ENCODE data around the gene UFSP1. TPM values are rescaled to one million over a fixed set of nuclear protein-coding genes. Genes with fewer than 3 reads are reported as not detected.

The UFSP1 gene
- total RNA-seq, 1 experiment from 2014 or later, result 3.3 TPM

DNA sequence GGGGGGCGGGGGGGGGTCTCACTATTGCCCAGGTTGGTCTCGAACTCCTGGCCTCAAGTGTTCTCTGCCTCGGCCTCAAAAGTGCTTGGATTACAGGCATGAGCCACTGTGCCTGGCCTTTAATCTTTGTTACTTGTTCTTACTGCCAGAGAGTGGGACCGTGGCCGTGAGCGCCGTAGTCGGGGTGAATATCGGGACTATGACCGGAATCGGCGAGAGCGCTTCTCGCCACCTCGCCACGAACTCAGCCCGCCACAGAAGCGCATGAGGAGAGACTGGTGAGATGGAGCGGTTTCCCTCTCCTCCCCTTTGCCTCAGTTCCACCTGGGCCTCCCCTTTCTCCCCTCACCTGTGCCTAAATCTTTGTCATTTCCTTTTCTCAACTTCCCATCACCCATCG is 8.4 kb downstream of the UFSP1 start:
- H2AFZ ChIP-seq (ENCODE audit: low read length), result no peak overlapping the region
- no peaks in the 10 kb centered on the region for H3K9me3 ChIP-seq (ENCODE audit: low read length)
- no peak overlapping the region for H3K9ac ChIP-seq (ENCODE audit: low read length)
- H3K4me2 ChIP-seq (ENCODE audit: low read depth, low read length, poor library complexity, severe bottlenecking), result no peak overlapping the region
- H3K27me3 ChIP-seq (ENCODE audit: low read length), result no peaks in the 10 kb centered on the region
- H3K9me2 ChIP-seq (replicated peaks; ENCODE audit: insufficient read depth, low read length), result no peaks in the 10 kb centered on the region
- peaks cover 21% of the 10 kb centered on the region for H3K4me1 ChIP-seq (ENCODE audit: low read length)
- no peak for DNase-seq
- peaks cover 55% of the 10 kb centered on the region for H4K20me1 ChIP-seq (ENCODE audit: insufficient read depth, low read depth, low read length)
- H3K4me3 ChIP-seq (ENCODE audit: low read length), result no peak overlapping the region
- peaks cover 53% of the 10 kb centered on the region for H3K79me2 ChIP-seq (ENCODE audit: low read length)
- H3K36me3 ChIP-seq (ENCODE audit: insufficient read depth, low read length), result peaks cover 43% of the 10 kb centered on the region
- no peak overlapping the region for H3K27ac ChIP-seq (ENCODE audit: low read length)

DNA sequence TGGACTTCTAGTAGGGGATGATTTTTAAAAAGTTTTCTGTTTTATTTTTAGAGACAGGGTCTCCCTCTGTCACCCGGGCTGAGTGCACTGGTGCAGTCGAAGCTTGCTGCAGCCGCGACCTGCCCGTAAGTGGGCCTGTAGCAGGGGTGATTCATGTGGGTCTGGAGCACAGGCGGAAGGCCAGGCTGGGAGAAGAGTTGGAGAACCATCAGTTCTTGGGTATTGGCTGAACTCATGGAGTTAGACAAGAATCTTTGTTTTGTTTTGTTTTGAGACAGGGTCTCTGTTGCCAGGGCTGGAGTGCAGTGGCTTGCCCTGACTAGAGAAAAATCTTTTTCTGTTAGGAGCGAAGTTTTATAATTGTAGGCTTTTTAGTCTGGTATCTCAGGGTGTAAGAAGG is 8.9 kb downstream of the UFSP1 start:
- H4K20me1 ChIP-seq (ENCODE audit: insufficient read depth, low read depth, low read length), result peaks cover 60% of the 10 kb centered on the region
- no peak overlapping the region for H3K9ac ChIP-seq (ENCODE audit: low read length)
- peaks cover 40% of the 10 kb centered on the region for H3K36me3 ChIP-seq (ENCODE audit: insufficient read depth, low read length)

DNA sequence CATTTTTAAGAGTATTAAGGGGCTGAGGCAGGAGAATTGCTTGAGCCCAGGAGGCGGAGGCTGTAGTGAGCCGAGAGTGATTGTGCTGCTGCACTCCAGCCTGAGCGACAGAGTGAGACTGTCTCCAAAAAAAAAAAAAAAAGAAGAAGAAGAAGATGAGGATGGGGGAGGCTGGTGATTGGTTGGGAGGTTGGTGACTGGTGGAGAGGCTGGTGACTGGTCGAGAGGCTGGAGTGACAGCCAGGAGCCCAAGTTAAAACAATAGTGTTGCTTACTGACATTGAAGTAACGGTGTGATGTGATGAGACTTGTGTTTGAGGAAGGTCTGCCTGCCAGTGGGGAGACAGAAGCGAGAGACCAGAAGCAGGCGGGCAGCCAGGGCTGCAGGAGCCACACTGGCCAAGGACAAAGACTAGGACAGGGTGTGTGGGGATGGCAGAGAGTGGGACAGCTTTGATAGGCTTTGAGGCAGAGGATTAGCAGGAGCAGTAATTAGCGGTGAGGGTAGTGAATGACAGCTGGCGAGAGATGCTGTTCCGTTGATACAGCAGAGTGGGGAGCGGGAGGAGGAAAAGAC is 9.7 kb downstream of the UFSP1 start:
- no peak for DNase-seq
- no peaks in the 10 kb centered on the region for H3K9me2 ChIP-seq (replicated peaks; ENCODE audit: insufficient read depth, low read length)
- H3K79me2 ChIP-seq (ENCODE audit: low read length), result peaks cover 65% of the 10 kb centered on the region
- no peak overlapping the region for H3K9ac ChIP-seq (ENCODE audit: low read length)
- H3K9me3 ChIP-seq (ENCODE audit: low read length), result no peaks in the 10 kb centered on the region
- H3K4me1 ChIP-seq (ENCODE audit: low read length), result peaks cover 18% of the 10 kb centered on the region
- peaks cover 65% of the 10 kb centered on the region for H4K20me1 ChIP-seq (ENCODE audit: insufficient read depth, low read depth, low read length)
- H3K36me3 ChIP-seq (ENCODE audit: insufficient read depth, low read length), result peaks cover 40% of the 10 kb centered on the region
- H3K4me3 ChIP-seq (ENCODE audit: low read length), result no peak overlapping the region
- H2AFZ ChIP-seq (ENCODE audit: low read length), result no peak overlapping the region
- H3K27ac ChIP-seq (ENCODE audit: low read length), result no peak overlapping the region
- no peaks in the 10 kb centered on the region for H3K27me3 ChIP-seq (ENCODE audit: low read length)
- H3K4me2 ChIP-seq (ENCODE audit: low read depth, low read length, poor library complexity, severe bottlenecking), result no peak overlapping the region

More for the DNA sequence above, 8.9 kb downstream of the UFSP1 start:
- no peak overlapping the region for H3K27ac ChIP-seq (ENCODE audit: low read length)
- H3K27me3 ChIP-seq (ENCODE audit: low read length), result no peaks in the 10 kb centered on the region
- H3K4me3 ChIP-seq (ENCODE audit: low read length), result no peak overlapping the region
- DNase-seq, result no peak
- H3K9me3 ChIP-seq (ENCODE audit: low read length), result no peaks in the 10 kb centered on the region
- no peaks in the 10 kb centered on the region for H3K9me2 ChIP-seq (replicated peaks; ENCODE audit: insufficient read depth, low read length)
- H3K4me2 ChIP-seq (ENCODE audit: low read depth, low read length, poor library complexity, severe bottlenecking), result no peak overlapping the region
- no peak overlapping the region for H2AFZ ChIP-seq (ENCODE audit: low read length)
- peaks cover 19% of the 10 kb centered on the region for H3K4me1 ChIP-seq (ENCODE audit: low read length)
- H3K79me2 ChIP-seq (ENCODE audit: low read length), result peaks cover 58% of the 10 kb centered on the region

DNA sequence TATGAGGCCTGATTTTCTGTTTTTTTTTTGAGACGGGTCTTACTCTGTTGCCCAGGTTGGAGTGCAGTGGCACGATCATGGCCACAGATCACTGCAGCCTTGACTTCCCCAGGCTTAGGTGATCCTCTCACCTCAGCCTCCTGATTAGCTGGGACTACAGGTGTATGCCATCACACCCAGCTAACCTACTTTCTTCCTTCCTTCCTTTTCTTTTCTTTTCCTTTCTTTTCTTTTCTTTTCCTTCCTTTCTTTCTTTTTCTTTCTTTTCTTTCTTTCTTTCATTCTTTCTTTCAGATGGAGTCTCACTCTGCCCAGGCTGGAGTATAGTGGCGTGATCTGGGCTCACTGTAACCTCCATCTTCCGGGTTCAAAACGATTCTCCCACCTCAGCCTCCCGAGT is 10.8 kb downstream of the UFSP1 start:
- Histone ChIP-seq H3K36me3 (ENCODE audit: insufficient read depth, low read length) (peaks cover 47% of the 10 kb centered on the region), H3K79me2 (ENCODE audit: low read length) (peaks cover 72% of the 10 kb centered on the region), H3K4me1 (ENCODE audit: low read length) (peaks cover 28% of the 10 kb centered on the region), H2AFZ (ENCODE audit: low read length) (no peak overlapping the region), H3K27me3 (ENCODE audit: low read length) (no peaks in the 10 kb centered on the region), H3K27ac (ENCODE audit: low read length) (no peak overlapping the region), H3K9me3 (ENCODE audit: low read length) (no peaks in the 10 kb centered on the region), H3K9ac (ENCODE audit: low read length) (no peak overlapping the region), H3K4me3 (ENCODE audit: low read length) (no peak overlapping the region), H3K4me2 (ENCODE audit: low read depth, low read length, poor library complexity, severe bottlenecking) (no peak overlapping the region), H4K20me1 (ENCODE audit: insufficient read depth, low read depth, low read length) (peaks cover 65% of the 10 kb centered on the region), H3K9me2 (replicated peaks; ENCODE audit: insufficient read depth, low read length) (no peaks in the 10 kb centered on the region)
- DNase-seq, result no peak

DNA sequence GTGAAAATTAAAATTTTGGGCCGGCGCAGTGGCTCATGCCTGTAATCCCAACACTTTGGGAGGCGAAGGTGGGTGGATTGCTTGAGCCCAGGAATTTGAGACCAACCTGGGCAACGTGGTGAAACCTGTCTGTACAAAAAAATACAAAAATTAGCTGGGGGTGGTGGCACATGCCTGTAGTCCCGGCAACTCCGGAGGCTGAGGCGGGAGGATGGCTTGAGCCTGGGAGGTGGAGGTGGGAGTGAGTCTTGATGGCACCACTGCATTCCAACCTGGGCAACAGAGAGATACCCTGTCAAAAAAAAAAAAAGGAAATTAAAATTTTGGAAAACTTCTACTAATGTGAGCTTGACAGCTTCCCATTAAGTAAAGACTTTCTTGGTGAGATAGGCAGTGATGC is 11.5 kb downstream of the UFSP1 start:
- Histone ChIP-seq H3K36me3 (ENCODE audit: insufficient read depth, low read length) (peaks cover 48% of the 10 kb centered on the region), H3K4me3 (ENCODE audit: low read length) (no peak overlapping the region), H2AFZ (ENCODE audit: low read length) (no peak overlapping the region), H3K9me2 (replicated peaks; ENCODE audit: insufficient read depth, low read length) (no peaks in the 10 kb centered on the region), H3K9ac (ENCODE audit: low read length) (no peak overlapping the region), H4K20me1 (ENCODE audit: insufficient read depth, low read depth, low read length) (peaks cover 59% of the 10 kb centered on the region), H3K79me2 (ENCODE audit: low read length) (peaks cover 72% of the 10 kb centered on the region), H3K4me1 (ENCODE audit: low read length) (peaks cover 28% of the 10 kb centered on the region), H3K9me3 (ENCODE audit: low read length) (no peaks in the 10 kb centered on the region), H3K27ac (ENCODE audit: low read length) (no peak overlapping the region), H3K4me2 (ENCODE audit: low read depth, low read length, poor library complexity, severe bottlenecking) (peak overlapping the region; percentile 76), H3K27me3 (ENCODE audit: low read length) (no peaks in the 10 kb centered on the region)
- no peak for DNase-seq

DNA sequence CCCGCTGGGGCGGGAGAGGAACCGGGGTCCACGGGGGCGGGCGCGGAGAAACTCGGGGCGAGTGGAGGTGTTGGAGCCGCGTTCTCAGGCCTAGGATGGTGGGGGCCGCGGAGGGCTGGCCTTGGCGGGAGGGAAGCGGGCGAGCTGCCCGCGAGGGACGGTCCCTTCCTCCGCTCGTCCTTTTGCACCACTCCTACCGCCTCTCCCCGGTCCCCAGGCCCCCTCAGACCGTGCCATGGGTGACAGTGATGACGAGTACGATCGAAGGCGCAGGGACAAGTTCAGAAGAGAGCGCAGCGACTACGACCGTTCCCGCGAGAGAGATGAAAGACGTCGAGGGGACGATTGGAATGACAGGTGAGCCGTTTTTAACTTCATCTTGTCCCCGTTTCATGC is 14.2 kb downstream of the UFSP1 start:
- H3K27ac ChIP-seq (ENCODE audit: low read length), result peak overlapping the region; percentile 72
- H3K4me3 ChIP-seq (ENCODE audit: low read length), result peak overlapping the region; percentile 78
- no peaks in the 10 kb centered on the region for H3K27me3 ChIP-seq (ENCODE audit: low read length)
- no peaks in the 10 kb centered on the region for H3K9me2 ChIP-seq (replicated peaks; ENCODE audit: insufficient read depth, low read length)
- peaks cover 28% of the 10 kb centered on the region for H3K4me1 ChIP-seq (ENCODE audit: low read length)
- H4K20me1 ChIP-seq (ENCODE audit: insufficient read depth, low read depth, low read length), result peaks cover 46% of the 10 kb centered on the region
- no peak overlapping the region for H2AFZ ChIP-seq (ENCODE audit: low read length)
- H3K9ac ChIP-seq (ENCODE audit: low read length), result peak overlapping the region; percentile 91
- peak; percentile 79 for DNase-seq
- peak overlapping the region; percentile 76 for H3K4me2 ChIP-seq (ENCODE audit: low read depth, low read length, poor library complexity, severe bottlenecking)
- no peaks in the 10 kb centered on the region for H3K9me3 ChIP-seq (ENCODE audit: low read length)
- peaks cover 59% of the 10 kb centered on the region for H3K79me2 ChIP-seq (ENCODE audit: low read length)
- H3K36me3 ChIP-seq (ENCODE audit: insufficient read depth, low read length), result peaks cover 40% of the 10 kb centered on the region

DNA sequence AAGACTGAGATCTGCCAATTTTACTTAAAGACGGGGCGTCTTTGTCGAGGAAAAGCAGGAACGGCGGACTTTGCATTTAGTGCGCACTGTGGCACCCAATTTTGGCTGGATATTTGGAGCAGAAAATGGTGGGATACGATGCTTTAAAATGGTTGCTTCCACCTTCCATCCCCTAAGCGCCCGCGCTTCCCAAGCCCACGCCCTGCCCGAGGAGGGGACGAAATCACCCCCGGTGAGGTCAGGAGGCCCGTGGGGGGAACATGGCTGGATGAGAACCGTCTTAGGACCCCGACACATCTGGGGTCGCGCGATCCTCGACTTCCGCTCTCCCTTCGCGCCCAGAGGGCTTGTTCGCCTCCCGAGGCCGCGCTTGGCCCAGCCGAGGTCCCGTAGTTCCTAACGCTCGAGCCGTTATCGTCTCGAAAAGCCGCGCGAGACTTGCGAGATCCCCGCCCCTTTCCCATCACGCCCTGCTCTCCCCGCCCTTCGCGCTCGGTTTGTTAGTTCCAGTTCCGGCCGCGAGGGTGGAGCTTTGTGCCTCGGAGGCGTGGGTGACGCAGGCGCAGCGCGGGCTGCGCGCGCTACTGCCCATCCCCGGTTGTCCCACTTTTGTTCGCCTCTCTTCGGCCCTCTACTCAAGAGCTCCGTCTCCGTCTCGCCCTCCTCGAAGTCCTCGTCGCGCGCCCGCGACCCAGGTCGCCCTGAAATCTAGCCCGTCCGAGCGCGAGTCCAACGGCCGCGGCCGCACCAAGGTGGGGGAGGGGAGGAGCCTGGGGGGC is 14.7 kb downstream of the UFSP1 start, which contains the start of gene SRRT:
Gene SRRT (plus strand): TSS at position 527 of the 779 bp plus-strand sequence. CDS start 488 bp downstream, outside the sequence.
- peak; percentile 100 for DNase-seq
- H3K79me2 ChIP-seq (ENCODE audit: low read length), result peaks cover 55% of the 10 kb centered on the region
- no peaks in the 10 kb centered on the region for H3K27me3 ChIP-seq (ENCODE audit: low read length)
- H3K4me2 ChIP-seq (ENCODE audit: low read depth, low read length, poor library complexity, severe bottlenecking), result peak within 1 kb of the TSS; percentile 76
- peak within 1 kb of the TSS; percentile 91 for H3K9ac ChIP-seq (ENCODE audit: low read length)
- peaks cover 28% of the 10 kb centered on the region for H3K4me1 ChIP-seq (ENCODE audit: low read length)
- H3K9me2 ChIP-seq (replicated peaks; ENCODE audit: insufficient read depth, low read length), result no peaks in the 10 kb centered on the region
- H3K36me3 ChIP-seq (ENCODE audit: insufficient read depth, low read length), result peaks cover 37% of the 10 kb centered on the region
- H3K9me3 ChIP-seq (ENCODE audit: low read length), result no peaks in the 10 kb centered on the region
- no peak within 1 kb of the TSS; the same call in 1 of the 2 replicates for H2AFZ ChIP-seq (ENCODE audit: low read length)
- peaks cover 42% of the 10 kb centered on the region for H4K20me1 ChIP-seq (ENCODE audit: insufficient read depth, low read depth, low read length)
- H3K4me3 ChIP-seq (ENCODE audit: low read length), result peak within 1 kb of the TSS; percentile 78
- peak within 1 kb of the TSS; percentile 72 for H3K27ac ChIP-seq (ENCODE audit: low read length)

DNA sequence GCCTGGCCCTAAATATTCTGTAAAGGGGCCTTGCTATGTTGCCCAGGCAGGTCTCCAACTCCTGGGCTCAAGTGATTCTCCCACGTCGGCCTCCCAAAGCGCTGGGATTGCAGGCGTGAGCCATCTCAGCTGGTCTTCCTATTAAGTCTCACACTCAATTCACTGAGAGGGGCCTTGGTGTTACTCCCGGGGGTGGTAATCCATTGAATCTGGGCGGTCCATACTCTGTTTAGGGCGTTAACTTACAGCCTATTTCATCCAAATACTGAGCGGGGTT is 15.3 kb downstream of the UFSP1 start:
- Histone ChIP-seq H4K20me1 (ENCODE audit: insufficient read depth, low read depth, low read length) (peaks cover 37% of the 10 kb centered on the region; the same call in 1 of the 2 replicates), H3K36me3 (ENCODE audit: insufficient read depth, low read length) (peaks cover 32% of the 10 kb centered on the region), H3K27ac (ENCODE audit: low read length) (peak overlapping the region; percentile 68), H3K9me3 (ENCODE audit: low read length) (no peaks in the 10 kb centered on the region), H3K9me2 (replicated peaks; ENCODE audit: insufficient read depth, low read length) (no peaks in the 10 kb centered on the region), H3K4me1 (ENCODE audit: low read length) (peaks cover 28% of the 10 kb centered on the region), H2AFZ (ENCODE audit: low read length) (no peak overlapping the region; the same call in 1 of the 2 replicates), H3K4me3 (ENCODE audit: low read length) (peak overlapping the region; percentile 78), H3K79me2 (ENCODE audit: low read length) (peaks cover 50% of the 10 kb centered on the region), H3K9ac (ENCODE audit: low read length) (peak overlapping the region; percentile 91), H3K27me3 (ENCODE audit: low read length) (no peaks in the 10 kb centered on the region), H3K4me2 (ENCODE audit: low read depth, low read length, poor library complexity, severe bottlenecking) (peak overlapping the region; percentile 76)
- DNase-seq, result no peak

All from Karpas-422 (cell line).